ENCODE data around the gene PITX1.

DNA sequence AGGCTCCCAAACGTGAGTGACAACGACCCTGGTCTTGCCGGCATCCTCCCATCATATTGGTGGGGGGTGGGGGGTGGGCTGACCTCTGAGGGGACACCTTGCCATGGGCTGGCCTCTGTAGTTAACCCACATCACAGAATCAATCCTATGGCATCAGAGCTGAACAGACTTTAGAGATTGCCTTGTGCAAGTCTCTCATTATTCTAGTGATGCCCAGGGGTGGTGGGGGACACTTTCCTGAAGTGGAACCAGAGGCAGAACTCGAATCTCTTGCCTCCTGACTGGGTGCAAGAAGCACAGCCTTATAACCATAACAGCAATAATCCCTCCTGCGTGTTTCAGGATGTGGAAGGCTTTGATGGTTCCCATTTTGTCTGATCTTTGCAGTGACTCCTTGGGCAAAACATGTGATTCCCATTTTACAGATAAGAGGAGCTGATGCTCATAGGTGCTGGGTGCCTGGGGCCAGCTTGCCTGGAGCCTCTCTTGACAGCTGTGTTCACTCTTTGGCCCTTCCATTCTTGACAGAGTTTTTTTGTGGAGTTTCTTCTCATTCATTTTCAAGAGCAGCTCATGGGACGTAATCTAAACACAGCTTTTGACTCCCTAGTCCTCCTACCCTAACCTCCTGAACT, 18.6 kb upstream of the PITX1 start:
- TF ChIP-seq GATA2 (IDR thresholded peaks at IDR 0.05; ENCODE audit: low read depth, low read length), result no peak
- TF ChIP-seq GATA3 (IDR thresholded peaks at IDR 0.05; ENCODE audit: low read depth, low read length), result no peak

Measured in SH-SY5Y (cell line).